Upper lobe of right lung (tissue), 1 donor: ENCODE results near the gene SPIRE1. TPM values are rescaled to one million over a fixed set of nuclear protein-coding genes. Genes with fewer than 3 reads are reported as not detected.

Experiments
- ATAC-seq: fragments of 200-7000 bp; cut with Tn5 transposase; one replicate; pipeline ENCODE4 v1.9.1; 2020; ENCODE audit warnings: mild to moderate bottlenecking, moderate library complexity
- DNase-seq: peaks from one replicate; pipeline ENCODE4 v3.0.0-alpha.2; 2020
- H3K27ac ChIP-seq: fragments of 200-600 bp; one replicate; pipeline ENCODE4 v1.8.0; 2022
- H3K27me3 ChIP-seq: fragments of 200-600 bp; one replicate; pipeline ENCODE4 v1.8.0; 2022; ENCODE audit warnings: mild to moderate bottlenecking
- H3K36me3 ChIP-seq: fragments of 200-600 bp; one replicate; pipeline ENCODE4 v1.8.0; 2022
- H3K4me1 ChIP-seq: fragments of 200-600 bp; one replicate; pipeline ENCODE4 v1.8.0; 2022
- H3K4me3 ChIP-seq: fragments of 200-600 bp; one replicate; pipeline ENCODE4 v1.8.0; 2022; ENCODE audit warnings: mild to moderate bottlenecking
- H3K9me3 ChIP-seq: fragments of 200-600 bp; one replicate; pipeline ENCODE4 v1.8.0; 2022
- CTCF ChIP-seq: fragments of 200-600 bp; IDR thresholded peaks from one replicate; pipeline ENCODE4 v1.8.0; 2022; ENCODE audit warnings: antibody characterized with exemption
- intact Hi-C: fragments of 100-400 bp; cut with DNase I; formaldehyde crosslinking; loops from one replicate; pipeline ENCODE4 v1.11.0; 2022
- total RNA-seq: library from RNA; stranded (reverse); fragmentation: NEBNext Ultra II Directional; extraction: Animal tissue kit (Norgen Biotek cat#: 25700); gene quantifications from one replicate; pipeline ENCODE4 v1.2.1, GENCODE V29; 2021
- donor health status: DM: no; HTN: yes; CAD: no; lungs with severe emphysema.

The SPIRE1 gene
- total RNA-seq, 1 donor from 2014 or later = 48.2 TPM

- no peak overlapping the region for H3K27ac ChIP-seq
- DNase-seq = no peak
- H3K4me3 ChIP-seq = no peak overlapping the region
- H3K9me3 ChIP-seq = no peaks in the 10 kb centered on the region
- no peak for TF ChIP-seq CTCF
- no peaks in the 10 kb centered on the region for H3K27me3 ChIP-seq
- H3K36me3 ChIP-seq = peaks cover 41% of the 10 kb centered on the region
- no peak for ATAC-seq
- H3K4me1 ChIP-seq = no peaks in the 10 kb centered on the region
- intact Hi-C loops = no loop called here
Measured at GRCh38 chr18:12464731-12465130, 193.2 kb downstream of the SPIRE1 start.

- no peak for TF ChIP-seq CTCF
- no peak for ATAC-seq
- no peaks in the 10 kb centered on the region for H3K27me3 ChIP-seq
- no peak overlapping the region for H3K4me3 ChIP-seq
- no peaks in the 10 kb centered on the region for H3K4me1 ChIP-seq
- DNase-seq = no peak
- intact Hi-C loops = no loop called here
- H3K36me3 ChIP-seq = peaks cover 46% of the 10 kb centered on the region
- no peaks in the 10 kb centered on the region for H3K9me3 ChIP-seq
- no peak overlapping the region for H3K27ac ChIP-seq
Measured at GRCh38 chr18:12463191-12463590, 194.7 kb downstream of the SPIRE1 start.

- Histone ChIP-seq H3K36me3 (peaks cover 46% of the 10 kb centered on the region), H3K27me3 (no peaks in the 10 kb centered on the region), H3K27ac (no peak overlapping the region), H3K4me1 (no peaks in the 10 kb centered on the region), H3K4me3 (no peak overlapping the region), H3K9me3 (no peaks in the 10 kb centered on the region)
- no peak for DNase-seq
- intact Hi-C loops = no loop called here
- ATAC-seq = no peak
- TF ChIP-seq CTCF = no peak
Measured at GRCh38 chr18:12462242-12462641, 195.7 kb downstream of the SPIRE1 start.

GRCh38 chr18:12461326-12461725 lies 196.6 kb downstream of the SPIRE1 start:
- H3K27ac ChIP-seq = no peak overlapping the region
- no peaks in the 10 kb centered on the region for H3K4me1 ChIP-seq
- no peaks in the 10 kb centered on the region for H3K9me3 ChIP-seq
- H3K4me3 ChIP-seq = no peak overlapping the region
- TF ChIP-seq CTCF = no peak
- intact Hi-C loops = no loop called here
- H3K27me3 ChIP-seq = no peaks in the 10 kb centered on the region
- DNase-seq (no peak), ATAC-seq (no peak)
- peaks cover 46% of the 10 kb centered on the region for H3K36me3 ChIP-seq

- H3K4me1 ChIP-seq = no peaks in the 10 kb centered on the region
- H3K27ac ChIP-seq = no peak overlapping the region
- peak; percentile 46 for ATAC-seq
- intact Hi-C loops = no loop called here
- no peak for TF ChIP-seq CTCF
- DNase-seq = no peak
- H3K36me3 ChIP-seq = peaks cover 46% of the 10 kb centered on the region
- no peaks in the 10 kb centered on the region for H3K9me3 ChIP-seq
- no peak overlapping the region for H3K4me3 ChIP-seq
- H3K27me3 ChIP-seq = no peaks in the 10 kb centered on the region
Measured at GRCh38 chr18:12460874-12461273, 197.0 kb downstream of the SPIRE1 start.

GRCh38 chr18:12458771-12459170 lies 199.1 kb downstream of the SPIRE1 start:
- Histone ChIP-seq H3K4me3 (no peak overlapping the region), H3K27me3 (no peaks in the 10 kb centered on the region), H3K27ac (no peak overlapping the region), H3K9me3 (no peaks in the 10 kb centered on the region), H3K4me1 (no peaks in the 10 kb centered on the region), H3K36me3 (peaks cover 35% of the 10 kb centered on the region)
- intact Hi-C loops = no loop called here
- TF ChIP-seq CTCF = no peak
- DNase-seq (no peak), ATAC-seq (no peak)
